Lower leg skin (tissue), 3 donors: ENCODE results near the gene SCG5.

Experiments used
- POLR2A ChIP-seq, 2 donors: fragments of 450-650 bp; IDR thresholded peaks; one replicate each; pipeline ENCODE4 v1.6.1; 2016 to 2017; ENCODE audit warnings: antibody characterized with exemption in 2 of 2, mild to moderate bottlenecking in 1 of 2, moderate library complexity in 1 of 2
- TF ChIP-seq, protein P1 (sequence below), 3 donors: fragments of 450-650 bp; IDR thresholded peaks; one replicate each; pipeline ENCODE4 v1.5.1; 2016; ENCODE audit warnings: antibody characterized with exemption in 3 of 3, mild to moderate bottlenecking in 3 of 3, moderate library complexity in 2 of 3

DNA sequence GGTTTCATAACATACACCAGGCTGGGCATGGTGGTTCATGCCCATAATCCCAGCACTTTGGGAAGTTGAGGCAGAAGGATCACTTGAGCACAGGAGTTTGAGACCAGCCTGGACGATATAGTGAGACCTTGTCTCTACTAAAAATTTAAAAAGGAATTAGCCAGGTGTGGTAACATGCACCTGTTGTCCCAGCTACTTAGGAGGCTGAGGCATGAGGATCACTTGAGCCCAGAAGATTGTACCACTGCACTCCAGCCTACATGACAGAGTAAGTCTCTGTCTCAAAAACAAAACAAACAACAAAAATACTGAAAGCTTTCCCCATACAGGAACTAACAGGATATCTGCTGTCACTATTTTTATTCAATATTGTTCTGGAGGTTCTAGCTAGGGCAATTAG is 97.2 kb downstream of the SCG5 start:
- TF ChIP-seq, protein P1, sequence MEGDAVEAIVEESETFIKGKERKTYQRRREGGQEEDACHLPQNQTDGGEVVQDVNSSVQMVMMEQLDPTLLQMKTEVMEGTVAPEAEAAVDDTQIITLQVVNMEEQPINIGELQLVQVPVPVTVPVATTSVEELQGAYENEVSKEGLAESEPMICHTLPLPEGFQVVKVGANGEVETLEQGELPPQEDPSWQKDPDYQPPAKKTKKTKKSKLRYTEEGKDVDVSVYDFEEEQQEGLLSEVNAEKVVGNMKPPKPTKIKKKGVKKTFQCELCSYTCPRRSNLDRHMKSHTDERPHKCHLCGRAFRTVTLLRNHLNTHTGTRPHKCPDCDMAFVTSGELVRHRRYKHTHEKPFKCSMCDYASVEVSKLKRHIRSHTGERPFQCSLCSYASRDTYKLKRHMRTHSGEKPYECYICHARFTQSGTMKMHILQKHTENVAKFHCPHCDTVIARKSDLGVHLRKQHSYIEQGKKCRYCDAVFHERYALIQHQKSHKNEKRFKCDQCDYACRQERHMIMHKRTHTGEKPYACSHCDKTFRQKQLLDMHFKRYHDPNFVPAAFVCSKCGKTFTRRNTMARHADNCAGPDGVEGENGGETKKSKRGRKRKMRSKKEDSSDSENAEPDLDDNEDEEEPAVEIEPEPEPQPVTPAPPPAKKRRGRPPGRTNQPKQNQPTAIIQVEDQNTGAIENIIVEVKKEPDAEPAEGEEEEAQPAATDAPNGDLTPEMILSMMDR (IDR thresholded peaks at IDR 0.05) = no peak
- TF ChIP-seq POLR2A (IDR thresholded peaks at IDR 0.05) = no peak
